Lung microvascular endothelial cell (primary cell): ENCODE results near the gene RNF214. TPM values are rescaled to one million over a fixed set of nuclear protein-coding genes. Genes with fewer than 3 reads are reported as not detected.

ENCODE experiments used
- DNase-seq, 2 donors: peaks; one replicate each; pipeline versions ENCODE4 v3.0.0 to v3.0.0-alpha.2; 2010; ENCODE audit warnings: low read depth in 2 of 2
- total RNA-seq: library from RNA; depleted of rRNA; stranded (reverse); fragments of >200 nt; gene quantifications from 2 replicates; pipeline ENCODE4 v1.2.1, GENCODE V29; 2014

Gene RNF214
- total RNA-seq, 1 donor from 2014 or later, result 7.1 TPM

DNA sequence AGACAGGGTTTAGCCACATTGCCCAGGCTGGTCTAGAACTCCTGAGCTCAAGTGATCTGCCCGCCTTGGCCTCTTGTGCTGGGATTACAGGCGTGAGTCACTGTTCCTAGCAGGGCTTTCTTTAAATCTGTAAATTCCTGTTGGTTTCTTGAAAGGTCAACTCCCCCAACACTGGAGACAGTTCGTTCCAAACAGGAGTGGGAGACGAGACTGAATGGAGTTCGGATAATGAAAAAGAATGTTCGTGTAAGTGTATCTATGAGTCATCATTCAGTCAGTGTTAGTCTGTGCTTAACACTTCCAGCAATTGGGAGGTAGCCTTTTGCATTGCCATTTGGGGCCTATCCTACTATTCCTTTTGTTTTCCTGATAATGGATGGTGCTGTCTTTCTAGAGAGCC, 48.7 kb downstream of the RNF214 start:
- peak; percentile 36 to 95 for DNase-seq

DNA sequence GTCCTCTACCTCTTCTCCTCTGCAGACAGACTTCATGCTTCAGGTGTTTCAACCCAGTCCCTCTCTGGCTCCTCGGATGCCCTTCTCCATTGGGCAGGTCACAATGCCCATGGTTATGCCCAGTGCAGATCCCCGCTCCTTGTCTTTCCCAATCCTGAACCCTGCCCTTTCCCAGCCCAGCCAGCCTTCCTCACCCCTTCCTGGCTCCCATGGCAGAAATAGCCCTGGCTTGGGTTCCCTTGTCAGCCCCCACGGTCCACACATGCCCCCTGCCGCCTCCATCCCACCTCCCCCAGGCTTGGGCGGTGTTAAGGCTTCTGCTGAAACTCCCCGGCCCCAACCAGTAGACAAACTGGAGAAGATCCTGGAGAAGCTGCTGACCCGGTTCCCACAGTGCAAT, 49.4 kb downstream of the RNF214 start:
- no peak for DNase-seq

DNA sequence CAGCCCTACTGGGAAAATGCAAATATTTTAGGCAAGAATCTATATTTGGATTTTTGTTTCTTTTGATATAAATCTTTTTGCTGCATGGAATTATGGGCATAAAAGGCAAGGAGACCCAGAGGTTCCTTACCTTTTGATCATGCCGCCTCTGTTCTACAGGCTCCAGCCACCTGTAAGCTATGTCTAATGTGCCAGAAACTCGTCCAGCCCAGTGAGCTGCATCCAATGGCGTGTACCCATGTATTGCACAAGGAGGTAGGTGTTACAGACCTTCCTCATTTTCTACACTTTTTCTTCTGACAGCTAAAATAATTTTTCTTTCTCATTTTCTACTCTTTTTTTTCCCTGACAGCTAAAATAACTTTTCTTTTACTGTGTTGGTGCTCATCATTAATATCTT, 50.5 kb downstream of the RNF214 start:
- DNase-seq, result no peak

GRCh38 chr11:117284053-117284452, 51.6 kb downstream of the RNF214 start:
- no peak for DNase-seq

DNA sequence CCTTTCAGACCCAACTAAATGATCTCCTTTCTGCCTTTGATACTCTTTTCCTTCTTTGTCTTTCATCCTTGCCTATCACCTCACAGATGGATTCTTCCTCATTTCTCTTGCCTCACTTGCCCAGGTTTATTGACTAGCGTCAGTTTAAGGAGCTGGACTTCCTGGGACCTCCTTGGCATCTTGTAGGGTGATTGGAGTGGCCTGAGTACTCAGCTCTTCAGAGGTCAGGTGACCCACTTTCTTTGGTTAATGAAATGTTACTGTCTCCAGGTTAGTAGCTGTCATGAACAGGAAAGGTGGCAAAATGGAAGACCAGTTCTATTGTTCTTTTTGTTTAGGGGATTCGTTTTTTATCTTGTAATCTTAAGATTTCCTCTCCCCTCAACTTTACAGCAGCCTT, 54.1 kb downstream of the RNF214 start:
- no peak for DNase-seq

DNA sequence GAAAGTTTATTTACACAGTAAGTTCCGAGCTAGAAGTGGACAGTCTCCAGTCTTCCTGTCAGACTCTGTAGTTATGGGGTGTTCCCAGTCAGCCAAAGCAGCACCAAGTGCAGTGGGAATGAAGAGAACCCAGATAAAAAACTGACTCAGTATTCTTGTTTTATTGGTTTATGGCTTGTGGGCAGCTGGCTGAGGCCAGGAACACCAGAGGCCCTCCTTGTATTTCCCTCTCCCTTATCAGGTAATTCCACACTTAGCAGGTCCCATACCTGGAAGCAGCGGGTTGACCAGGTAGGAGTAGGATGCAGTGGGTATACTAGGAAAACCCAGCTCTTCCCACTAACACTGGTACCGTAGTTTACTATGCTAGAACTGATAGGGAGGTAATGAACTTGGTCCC, 55.2 kb downstream of the RNF214 start:
- peak in 1 of 2 donors; percentile 15 for DNase-seq

GRCh38 chr11:117289795-117290194, 57.3 kb downstream of the RNF214 start:
- no peak for DNase-seq

- no peak for DNase-seq
Measured at GRCh38 chr11:117290809-117291396, 58.4 kb downstream of the RNF214 start, which contains the start of gene BACE1-AS. Gene BACE1-AS, plus strand, starts transcription at chr11:117291346.

- DNase-seq, result no peak
Measured at GRCh38 chr11:117292616-117293015, 60.1 kb downstream of the RNF214 start.

GRCh38 chr11:117295438-117296137, 63.1 kb downstream of the RNF214 start:
- DNase-seq, result no peak

- DNase-seq, result no peak
Measured at GRCh38 chr11:117296881-117297280, 64.4 kb downstream of the RNF214 start.

GRCh38 chr11:117298195-117298594, 65.7 kb downstream of the RNF214 start:
- DNase-seq, result no peak

DNA sequence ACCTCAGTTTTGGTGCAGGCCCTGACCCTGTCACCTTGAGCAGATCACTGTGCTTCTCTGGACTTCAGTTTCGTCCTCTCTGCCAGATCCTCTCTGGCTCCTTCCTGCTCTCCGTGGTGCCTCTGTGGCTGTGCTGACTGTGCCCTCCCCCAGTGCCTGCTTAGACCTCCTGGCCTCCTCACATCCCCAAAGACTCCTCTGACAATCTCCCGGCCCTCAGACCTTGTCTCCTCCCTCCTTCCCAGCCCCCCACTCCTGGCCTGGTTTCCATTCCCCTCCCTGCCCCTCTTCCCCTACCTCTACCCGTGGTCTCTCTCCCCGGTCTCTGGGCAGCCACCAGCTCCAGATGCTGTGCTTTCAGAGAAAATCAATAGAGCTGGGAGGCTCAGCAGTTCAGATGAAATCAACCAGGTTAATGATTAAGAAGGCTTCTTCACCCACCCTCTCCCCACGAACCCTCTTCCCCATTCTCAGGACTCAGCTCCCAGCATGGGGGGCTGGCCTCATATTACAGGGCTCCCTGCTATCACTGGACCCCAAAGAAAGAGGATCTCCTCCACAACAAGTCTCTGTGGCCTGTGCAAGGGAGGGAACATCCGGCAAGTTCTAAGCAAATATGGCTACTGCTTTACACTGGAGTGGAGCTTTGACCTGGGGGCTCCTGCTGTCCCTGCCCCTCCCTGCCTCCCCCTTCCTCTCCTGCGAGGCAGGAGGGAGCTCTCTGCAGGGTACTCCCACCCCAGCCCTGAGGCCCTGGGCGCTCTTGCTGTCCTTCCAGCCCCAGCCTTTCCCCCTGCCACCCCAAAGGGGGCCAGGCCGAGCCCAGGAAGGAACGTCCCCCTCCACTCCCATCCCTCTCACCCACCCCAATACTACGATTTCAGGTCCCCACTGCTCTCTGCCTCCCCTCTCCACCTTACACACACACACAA, 67.1 kb downstream of the RNF214 start:
- no peak for DNase-seq

GRCh38 chr11:117300283-117300663, 67.8 kb downstream of the RNF214 start:
- no peak for DNase-seq

DNA sequence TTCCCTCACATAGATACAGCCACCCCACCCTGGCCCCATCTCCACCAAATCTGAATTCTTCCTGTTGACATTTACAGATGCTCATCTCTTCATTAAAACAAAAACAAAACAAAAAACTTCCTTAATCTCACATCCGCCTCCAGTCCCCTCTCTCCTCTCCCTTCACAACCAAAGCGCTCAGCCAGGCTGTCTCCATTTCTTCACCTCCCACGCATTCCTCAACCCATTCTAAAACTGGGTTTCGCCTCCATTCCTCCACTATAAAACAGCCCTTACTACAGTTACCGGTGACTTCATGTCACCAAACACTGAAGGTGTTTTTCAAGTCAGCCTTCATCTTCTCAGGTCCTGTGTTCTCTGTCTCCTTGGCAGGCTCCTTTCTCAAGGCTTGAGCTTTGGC, 68.3 kb downstream of the RNF214 start:
- no peak for DNase-seq

DNA sequence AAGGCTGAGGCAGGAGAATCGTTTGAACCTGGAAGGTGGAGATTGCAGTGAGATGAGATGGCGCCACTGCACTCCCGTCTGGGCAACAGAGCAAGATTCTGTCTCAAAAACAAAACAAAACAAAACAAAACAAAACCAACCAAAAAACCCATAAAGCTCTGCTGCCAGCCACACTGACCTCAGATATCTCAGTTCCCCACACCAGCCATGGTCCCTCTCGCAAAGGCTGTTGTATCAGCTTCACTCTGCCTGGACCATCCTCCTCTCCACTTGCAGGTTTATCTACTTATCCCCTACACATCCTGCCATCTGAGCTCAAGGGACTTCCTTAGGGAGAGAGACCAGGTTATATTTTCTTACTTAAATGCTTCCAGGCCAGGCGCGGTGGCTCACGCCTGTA, 69.8 kb downstream of the RNF214 start:
- DNase-seq, result no peak

DNA sequence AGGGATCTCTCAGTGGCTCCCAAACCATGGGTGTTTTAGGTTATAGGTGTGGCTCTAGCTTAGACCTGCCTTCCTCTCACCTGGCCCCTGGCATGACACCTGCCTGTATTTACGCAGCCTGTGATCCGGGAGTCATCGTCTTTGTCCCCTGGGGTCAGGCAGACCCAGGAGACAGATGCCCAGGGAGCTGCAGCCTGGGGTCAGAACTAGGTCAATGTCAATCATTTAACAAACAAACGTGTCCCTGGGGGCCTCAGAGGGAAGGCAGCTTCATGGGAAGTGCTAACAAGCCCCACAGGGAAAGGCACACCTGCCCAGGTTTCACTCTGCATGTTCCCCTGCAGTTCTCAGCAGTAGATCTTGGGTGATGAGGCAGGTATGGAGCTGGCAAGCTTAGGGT, 70.6 kb downstream of the RNF214 start:
- no peak for DNase-seq

DNA sequence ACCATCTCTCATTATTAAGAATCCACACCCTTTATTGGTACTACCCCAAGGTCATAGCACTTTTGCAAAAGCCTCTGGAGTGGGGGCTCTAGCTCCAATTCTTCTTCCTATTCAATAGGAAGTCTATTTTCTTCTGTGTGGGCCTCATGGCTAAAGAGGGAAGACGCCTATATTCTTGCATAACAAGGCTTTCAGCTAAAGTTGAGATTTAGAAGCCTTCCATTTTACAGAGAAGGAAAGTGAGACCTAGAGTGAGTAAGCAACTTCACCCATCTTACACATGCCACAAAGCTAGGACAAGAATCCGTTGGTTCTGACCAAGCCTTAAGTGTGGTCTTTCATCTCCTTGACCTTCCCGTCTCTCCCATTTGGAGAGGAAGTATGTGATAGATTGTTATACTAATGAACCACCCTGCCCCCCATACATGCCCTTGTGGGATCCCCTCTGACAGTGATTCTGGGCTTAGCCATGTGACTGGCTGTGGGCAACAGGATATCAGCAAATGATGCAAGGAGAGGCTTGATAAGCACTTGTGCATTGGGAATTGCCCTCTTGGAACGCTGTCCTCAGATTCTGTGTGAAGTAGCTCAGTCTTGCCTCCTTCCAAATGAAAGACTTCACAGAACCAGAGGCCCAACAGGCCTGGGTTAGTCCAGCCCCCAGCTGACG, 71.3 kb downstream of the RNF214 start:
- no peak for DNase-seq

- DNase-seq, result no peak
Measured at GRCh38 chr11:117305145-117305544, 72.7 kb downstream of the RNF214 start.

DNA sequence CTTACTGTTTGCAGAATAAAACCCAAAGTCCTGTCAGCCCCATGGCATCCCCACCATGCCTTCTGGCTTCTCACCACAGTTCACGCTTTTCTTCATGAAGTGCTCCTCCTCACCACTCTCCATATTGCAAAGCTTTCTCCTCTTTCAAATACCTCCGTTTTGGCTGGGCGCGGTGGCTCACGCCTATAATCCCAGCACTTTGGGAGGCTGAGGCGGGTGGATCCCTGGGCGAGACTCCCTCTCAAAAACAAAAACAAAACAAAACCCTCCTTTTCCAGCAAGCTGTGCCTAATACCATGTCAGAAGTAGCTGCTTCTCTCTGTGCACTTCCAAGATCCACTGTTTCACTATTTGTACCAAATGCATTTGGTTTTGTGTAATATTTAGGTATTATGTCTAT, 76.8 kb downstream of the RNF214 start:
- DNase-seq, result no peak

- DNase-seq, result no peak
Measured at GRCh38 chr11:117313091-117313490, 80.6 kb downstream of the RNF214 start.
